Panc1 (cell line): ENCODE data around the gene WDR73. TPM values are rescaled to one million over a fixed set of nuclear protein-coding genes. Genes with fewer than 3 reads are reported as not detected.
A peak's percentile ranks its signal among the peaks of the same experiment; 100 is the strongest.

Experiments
- ATAC-seq: fragments of 200-7000 bp; cut with Tn5 transposase; 2 replicates; pipeline ENCODE4 v1.9.1; 2020; ENCODE audit warnings: mild to moderate bottlenecking, moderate library complexity
- Bru-seq: library from RNA; stranded (reverse); fragments of 400-500 nt; gene quantifications from one replicate; lab custom pipeline; 2021; lab: Mats Ljungman, UMichigan
- BruChase-seq, 2 experiments: library from RNA; stranded (reverse); fragments of 400-500 nt; gene quantifications; one replicate each; lab custom pipeline; 2021; lab: Mats Ljungman, UMichigan
- BruUV-seq: library from RNA; stranded (reverse); fragments of 400-500 nt; replicated peaks from 2 replicates; lab custom pipeline; 2021; lab: Mats Ljungman, UMichigan
- CTCF ChIA-PET: fragments of 300-600 bp; sonication (Branson Sonifier 250); formaldehyde crosslinking; loops from one replicate; lab custom pipeline; 2022; ENCODE audit warnings: antibody characterized with exemption; lab: Charles Lee
- POLR2A ChIA-PET: fragments of 300-600 bp; sonication (Branson Sonifier 250); formaldehyde crosslinking; loops from one replicate; lab custom pipeline; 2022; ENCODE audit warnings: antibody characterized with exemption; lab: Charles Lee
- DNase-seq: peaks from one replicate; pipeline ENCODE4 v3.0.0-alpha.2; 2010; ENCODE audit warnings: low read depth, low spot score
- H3K27ac ChIP-seq: 2 replicates; pipeline ENCODE4 v1.5.1; 2011; ENCODE audit warnings: mild to moderate bottlenecking, low read length, inconsistent platforms
- H3K27me3 ChIP-seq: fragments of 200-500 bp; sonication (Bioruptor generic); 2 replicates; pipeline ENCODE4 v1.6.0; 2014; ENCODE audit warnings: low read length, inconsistent platforms; ENCODE audit not compliant: control insufficient read depth, insufficient read depth
- H3K36me3 ChIP-seq: fragments of 200-500 bp; sonication (Bioruptor generic); 2 replicates; pipeline ENCODE4 v1.5.1; 2014; ENCODE audit warnings: inconsistent platforms, mild to moderate bottlenecking, low read length, moderate library complexity; ENCODE audit not compliant: control insufficient read depth, insufficient read depth
- H3K4me1 ChIP-seq: 2 replicates; pipeline ENCODE4 v1.5.1; 2011; ENCODE audit warnings: inconsistent platforms, mild to moderate bottlenecking, low read length, moderate library complexity; ENCODE audit not compliant: control insufficient read depth, insufficient read depth
- H3K4me3 ChIP-seq, 2 experiments: 2 replicates each; pipeline ENCODE4 v1.5.1; 2011 to 2012; ENCODE audit warnings: low read depth in 2 of 2, low read length in 2 of 2, mild to moderate bottlenecking in 2 of 2, inconsistent platforms in 1 of 2, moderate library complexity in 1 of 2
- H3K9me3 ChIP-seq: fragments of 200-500 bp; sonication (Bioruptor generic); 2 replicates; pipeline ENCODE4 v1.5.1; 2014; ENCODE audit warnings: low read depth, mild to moderate bottlenecking, inconsistent platforms, low read length, moderate library complexity; ENCODE audit not compliant: control insufficient read depth, insufficient read depth
- CTCF ChIP-seq: fragments of 450-650 bp; IDR thresholded peaks from 2 replicates; pipeline ENCODE4 v1.5.1; 2017; ENCODE audit warnings: mild to moderate bottlenecking
- POLR2AphosphoS5 ChIP-seq: IDR thresholded peaks from 2 replicates; pipeline ENCODE4 v1.6.1; 2012; ENCODE audit warnings: mild to moderate bottlenecking, low read depth, low read length, moderate library complexity
- REST ChIP-seq, 2 experiments: IDR thresholded peaks; 2 replicates each; pipeline ENCODE4 v1.6.1; 2011 to 2012; ENCODE audit warnings: low read depth in 2 of 2, control low read depth in 1 of 2, low read length in 1 of 2, mild to moderate bottlenecking in 1 of 2, moderate library complexity in 1 of 2; ENCODE audit not compliant: insufficient read depth in 1 of 2
- SIN3A ChIP-seq: IDR thresholded peaks from 2 replicates; pipeline ENCODE4 v1.6.1; 2012; ENCODE audit warnings: low read depth, mild to moderate bottlenecking, low read length, moderate library complexity, borderline replicate concordance; ENCODE audit not compliant: insufficient read depth
- TCF7L2 ChIP-seq: IDR thresholded peaks from 2 replicates; pipeline ENCODE4 v1.6.1; 2011; ENCODE audit warnings: mild to moderate bottlenecking, low read depth, low read length, inconsistent platforms
- in situ Hi-C: cut with HindIII; loops from 2 replicates; pipeline ENCODE4 v1.10.0; 2016; ENCODE audit warnings: low sequenced_read_pairs, low pct_unique_long_range_greater_than_20kb
- intact Hi-C: fragments of 100-400 bp; cut with micrococcal nuclease; formaldehyde crosslinking; loops from one replicate; pipeline ENCODE4 v1.10.0; 2022; ENCODE audit not compliant: unreplicated experiment
- long read RNA-seq: library from polyadenylated mRNA; unstranded; transcript quantifications from one replicate; pipeline ENCODE4 v2.0.0, GENCODE V29; 2021; ENCODE audit not compliant: unreplicated experiment
- polyA plus RNA-seq: library from polyadenylated mRNA; unstranded; fragments of >200 nt; gene quantifications from one replicate; pipeline ENCODE4 v1.2.1, GENCODE V29; 2012; ENCODE audit warnings: missing spikeins; ENCODE audit not compliant: insufficient read length
- total RNA-seq: library from RNA; stranded (reverse); gene quantifications from one replicate; pipeline ENCODE4 v1.2.1, GENCODE V29; 2021; ENCODE audit not compliant: unreplicated experiment

The WDR73 gene
- 39.0 TPM for total RNA-seq
- polyA plus RNA-seq = 33.0 TPM
- percentile 86 among the genes with signal in this experiment for Bru-seq, nascent RNA
- BruChase-seq, experiment 1, labeled RNA remaining after a 2-hour chase = percentile 91 among the genes with signal in this experiment
- BruChase-seq, experiment 2, labeled RNA remaining after a 6-hour chase = percentile 86 among the genes with signal in this experiment
- long read RNA-seq, full-length matches to known transcripts = 56 of 100 reads
- long read RNA-seq, partial matches to known transcripts = 8 of 100 reads
- long read RNA-seq, other reads (novel, unspliced or antisense) = 36 of 100 reads

- no peak for TF ChIP-seq REST (IDR thresholded peaks at IDR 0.05; ENCODE audit: insufficient read depth in 1 of 2, low read depth in 2 of 2, low read length in 1 of 2)
- 0 out of 2 replicates have a peak, but pooled peaks have one; percentile 35 for TF ChIP-seq TCF7L2
- peak; percentile 78 for TF ChIP-seq SIN3A
- TF ChIP-seq POLR2AphosphoS5 = peak; percentile 92
- ChIA-PET POLR2A (no interaction called here), CTCF (interaction anchor here (0.6 to 1.0 kb wide), 2 partner anchors 17 to 274 kb away, joined by 3 to 4 read pairs; no protein-coding TSS in a partner anchor)
- in situ Hi-C loops = no loop called here
- Histone ChIP-seq H3K27me3 (no peaks in the 10 kb centered on the region), H3K4me3 (peak within 1 kb of the TSS; percentile 87 to 92), H3K36me3 (no peaks in the 10 kb centered on the region; the same call in 1 of the 2 replicates), H3K4me1 (peaks cover 19% of the 10 kb centered on the region), H3K9me3 (no peaks in the 10 kb centered on the region), H3K27ac (peak within 1 kb of the TSS; percentile 96)
- no TSS peak for BruUV-seq
- intact Hi-C loops = no loop called here
- peak; percentile 92 for ATAC-seq
- peak; percentile 57 for DNase-seq
These were observed at the start of gene WDR73 for GRCh38 chr15:84653910-84654688. Gene WDR73, minus strand, starts transcription at chr15:84654283. Its CDS starts 9 bp downstream, at chr15:84654274.

GRCh38 chr15:84703808-84704207 lies 49.7 kb upstream of the WDR73 start:
- in situ Hi-C loops = no loop called here
- H3K36me3 ChIP-seq = no peaks in the 10 kb centered on the region
- ATAC-seq = no peak
- no peaks in the 10 kb centered on the region for H3K27me3 ChIP-seq
- H3K4me1 ChIP-seq = no peaks in the 10 kb centered on the region
- H3K9me3 ChIP-seq = no peaks in the 10 kb centered on the region
- no peak overlapping the region for H3K27ac ChIP-seq
- intact Hi-C loops = no loop called here
- no peak for TF ChIP-seq SIN3A
- TF ChIP-seq TCF7L2 = no peak
- TF ChIP-seq POLR2AphosphoS5 = no peak
- no peak for TF ChIP-seq REST (IDR thresholded peaks at IDR 0.05; ENCODE audit: insufficient read depth in 1 of 2, low read depth in 2 of 2, low read length in 1 of 2)
- TF ChIP-seq CTCF = no peak
- ChIA-PET CTCF (no interaction called here), POLR2A (no interaction called here)
- DNase-seq = no peak
- H3K4me3 ChIP-seq = no peak overlapping the region
- BruUV-seq = no TSS peak
